ENCODE data around the gene CDH4.
"Not testable (repeated sequence)": the region's sequence is repeated elsewhere in the genome, so short reads cannot be mapped to it uniquely, and the experiment has no call there.

CDH4 gene

GRCh38 chr20:61477451-61477861 is 225.4 kb downstream of the CDH4 start:
- peaks cover 4% of the 10 kb centered on the region for H3K27me3 ChIP-seq (ENCODE audit: control insufficient read depth, insufficient read depth, low read length)
- no peaks in the 10 kb centered on the region for H3K36me3 ChIP-seq (ENCODE audit: control insufficient read depth, insufficient read depth, low read length)
- no peak overlapping the region for H3K9ac ChIP-seq (ENCODE audit: low read depth, low read length)
- H3K9me3 ChIP-seq (ENCODE audit: control insufficient read depth, insufficient read depth, low read length), result no peaks in the 10 kb centered on the region
- no peaks in the 10 kb centered on the region for H3K4me1 ChIP-seq (ENCODE audit: control insufficient read depth, insufficient read depth, low read length)
- no peak overlapping the region for H3K4me3 ChIP-seq (ENCODE audit: low read depth, low read length)

- Histone ChIP-seq H3K4me3 (ENCODE audit: low read depth, low read length) (no peak overlapping the region), H3K4me1 (ENCODE audit: control insufficient read depth, insufficient read depth, low read length) (no peaks in the 10 kb centered on the region), H3K9me3 (ENCODE audit: control insufficient read depth, insufficient read depth, low read length) (no peaks in the 10 kb centered on the region), H3K9ac (ENCODE audit: low read depth, low read length) (no peak overlapping the region), H3K36me3 (ENCODE audit: control insufficient read depth, insufficient read depth, low read length) (no peaks in the 10 kb centered on the region), H3K27me3 (ENCODE audit: control insufficient read depth, insufficient read depth, low read length) (peaks cover 4% of the 10 kb centered on the region)
These were observed 226.0 kb downstream of the CDH4 start for GRCh38 chr20:61478094-61478493.

- Histone ChIP-seq H3K27me3 (ENCODE audit: control insufficient read depth, insufficient read depth, low read length) (no peaks in the 10 kb centered on the region), H3K9ac (ENCODE audit: low read depth, low read length) (no peak overlapping the region), H3K4me1 (ENCODE audit: control insufficient read depth, insufficient read depth, low read length) (no peaks in the 10 kb centered on the region), H3K4me3 (ENCODE audit: low read depth, low read length) (no peak overlapping the region), H3K36me3 (ENCODE audit: control insufficient read depth, insufficient read depth, low read length) (no peaks in the 10 kb centered on the region), H3K9me3 (ENCODE audit: control insufficient read depth, insufficient read depth, low read length) (no peaks in the 10 kb centered on the region)
These were observed 226.7 kb downstream of the CDH4 start for GRCh38 chr20:61478611-61479305.

- H3K4me3 ChIP-seq (ENCODE audit: low read depth, low read length); H3K27me3 ChIP-seq (ENCODE audit: control insufficient read depth, insufficient read depth, low read length); H3K4me1 ChIP-seq (ENCODE audit: control insufficient read depth, insufficient read depth, low read length); H3K9ac ChIP-seq (ENCODE audit: low read depth, low read length); H3K36me3 ChIP-seq (ENCODE audit: control insufficient read depth, insufficient read depth, low read length); H3K9me3 ChIP-seq (ENCODE audit: control insufficient read depth, insufficient read depth, low read length): not testable (repeated sequence)
These were observed 227.4 kb downstream of the CDH4 start for GRCh38 chr20:61479433-61479832.

GRCh38 chr20:61480158-61480825 is 228.2 kb downstream of the CDH4 start:
- Histone ChIP-seq H3K9ac (ENCODE audit: low read depth, low read length) (no peak overlapping the region), H3K4me1 (ENCODE audit: control insufficient read depth, insufficient read depth, low read length) (no peaks in the 10 kb centered on the region), H3K36me3 (ENCODE audit: control insufficient read depth, insufficient read depth, low read length) (no peaks in the 10 kb centered on the region), H3K9me3 (ENCODE audit: control insufficient read depth, insufficient read depth, low read length) (no peaks in the 10 kb centered on the region), H3K4me3 (ENCODE audit: low read depth, low read length) (no peak overlapping the region), H3K27me3 (ENCODE audit: control insufficient read depth, insufficient read depth, low read length) (no peaks in the 10 kb centered on the region)

- H3K9me3 ChIP-seq (ENCODE audit: control insufficient read depth, insufficient read depth, low read length), result no peaks in the 10 kb centered on the region
- no peaks in the 10 kb centered on the region for H3K4me1 ChIP-seq (ENCODE audit: control insufficient read depth, insufficient read depth, low read length)
- H3K9ac ChIP-seq (ENCODE audit: low read depth, low read length), result no peak overlapping the region
- H3K27me3 ChIP-seq (ENCODE audit: control insufficient read depth, insufficient read depth, low read length), result no peaks in the 10 kb centered on the region
- no peak overlapping the region for H3K4me3 ChIP-seq (ENCODE audit: low read depth, low read length)
- no peaks in the 10 kb centered on the region for H3K36me3 ChIP-seq (ENCODE audit: control insufficient read depth, insufficient read depth, low read length)
These were observed 230.2 kb downstream of the CDH4 start for GRCh38 chr20:61482056-61482887.

- Histone ChIP-seq H3K4me1 (ENCODE audit: control insufficient read depth, insufficient read depth, low read length) (no peaks in the 10 kb centered on the region), H3K36me3 (ENCODE audit: control insufficient read depth, insufficient read depth, low read length) (no peaks in the 10 kb centered on the region), H3K4me3 (ENCODE audit: low read depth, low read length) (no peak overlapping the region), H3K9ac (ENCODE audit: low read depth, low read length) (no peak overlapping the region), H3K27me3 (ENCODE audit: control insufficient read depth, insufficient read depth, low read length) (no peaks in the 10 kb centered on the region), H3K9me3 (ENCODE audit: control insufficient read depth, insufficient read depth, low read length) (no peaks in the 10 kb centered on the region)
These were observed 230.8 kb downstream of the CDH4 start for GRCh38 chr20:61482901-61483300.

GRCh38 chr20:61483336-61484067 is 231.4 kb downstream of the CDH4 start:
- no peak overlapping the region for H3K4me3 ChIP-seq (ENCODE audit: low read depth, low read length)
- H3K4me1 ChIP-seq (ENCODE audit: control insufficient read depth, insufficient read depth, low read length), result no peaks in the 10 kb centered on the region
- H3K36me3 ChIP-seq (ENCODE audit: control insufficient read depth, insufficient read depth, low read length), result no peaks in the 10 kb centered on the region
- no peaks in the 10 kb centered on the region for H3K9me3 ChIP-seq (ENCODE audit: control insufficient read depth, insufficient read depth, low read length)
- no peaks in the 10 kb centered on the region for H3K27me3 ChIP-seq (ENCODE audit: control insufficient read depth, insufficient read depth, low read length)
- no peak overlapping the region for H3K9ac ChIP-seq (ENCODE audit: low read depth, low read length)

GRCh38 chr20:61486198-61486597 is 234.1 kb downstream of the CDH4 start:
- H3K4me3 ChIP-seq (ENCODE audit: low read depth, low read length), result no peak overlapping the region

GRCh38 chr20:61487346-61487996 is 235.4 kb downstream of the CDH4 start:
- Histone ChIP-seq H3K27me3 (ENCODE audit: control insufficient read depth, insufficient read depth, low read length) (no peaks in the 10 kb centered on the region), H3K4me1 (ENCODE audit: control insufficient read depth, insufficient read depth, low read length) (no peaks in the 10 kb centered on the region), H3K36me3 (ENCODE audit: control insufficient read depth, insufficient read depth, low read length) (no peaks in the 10 kb centered on the region), H3K4me3 (ENCODE audit: low read depth, low read length) (no peak overlapping the region), H3K9me3 (ENCODE audit: control insufficient read depth, insufficient read depth, low read length) (no peaks in the 10 kb centered on the region), H3K9ac (ENCODE audit: low read depth, low read length) (no peak overlapping the region)

More at GRCh38 chr20:61486198-61486597, 234.1 kb downstream of the CDH4 start:
- H3K36me3 ChIP-seq (ENCODE audit: control insufficient read depth, insufficient read depth, low read length), result no peaks in the 10 kb centered on the region
- H3K27me3 ChIP-seq (ENCODE audit: control insufficient read depth, insufficient read depth, low read length), result no peaks in the 10 kb centered on the region
- H3K9me3 ChIP-seq (ENCODE audit: control insufficient read depth, insufficient read depth, low read length), result no peaks in the 10 kb centered on the region
- no peaks in the 10 kb centered on the region for H3K4me1 ChIP-seq (ENCODE audit: control insufficient read depth, insufficient read depth, low read length)
- H3K9ac ChIP-seq (ENCODE audit: low read depth, low read length), result no peak overlapping the region

- no peak overlapping the region for H3K9ac ChIP-seq (ENCODE audit: low read depth, low read length)
- no peaks in the 10 kb centered on the region for H3K27me3 ChIP-seq (ENCODE audit: control insufficient read depth, insufficient read depth, low read length)
- no peaks in the 10 kb centered on the region for H3K36me3 ChIP-seq (ENCODE audit: control insufficient read depth, insufficient read depth, low read length)
- no peak overlapping the region for H3K4me3 ChIP-seq (ENCODE audit: low read depth, low read length)
- no peaks in the 10 kb centered on the region for H3K4me1 ChIP-seq (ENCODE audit: control insufficient read depth, insufficient read depth, low read length)
- H3K9me3 ChIP-seq (ENCODE audit: control insufficient read depth, insufficient read depth, low read length), result no peaks in the 10 kb centered on the region
These were observed 235.9 kb downstream of the CDH4 start for GRCh38 chr20:61487997-61488371.
